Lung (tissue), 12 donors: Measurements from ENCODE around the gene GOLGA8B. TPM values are rescaled to one million over a fixed set of nuclear protein-coding genes. Genes with fewer than 3 reads are reported as not detected.
"Not testable (repeated sequence)": the region's sequence is repeated elsewhere in the genome, so short reads cannot be mapped to it uniquely, and the experiment has no call there.

ENCODE experiments used
- ATAC-seq: fragments of 200-7000 bp; cut with Tn5 transposase; one replicate; pipeline ENCODE4 v1.9.1; 2020; ENCODE audit warnings: moderate number of reproducible peaks; ENCODE audit not compliant: insufficient read depth, low FRiP score
- DNase-seq, 3 donors: peaks; one replicate each; pipeline ENCODE4 v3.0.0-alpha.2; 2013 to 2017
- H3K27ac ChIP-seq, 2 donors: one replicate each; pipeline ENCODE4 v1.5.1; 2013; ENCODE audit warnings: mild to moderate bottlenecking in 2 of 2, moderate library complexity in 2 of 2, control low read depth in 1 of 2, inconsistent platforms in 1 of 2, low read depth in 1 of 2, low read length in 1 of 2
- H3K27me3 ChIP-seq, 3 donors: one replicate each; pipeline ENCODE4 v1.5.1; 2013; ENCODE audit warnings: low read length in 2 of 3; ENCODE audit not compliant: control insufficient read depth in 3 of 3, insufficient read depth in 3 of 3
- H3K36me3 ChIP-seq, 4 donors: one replicate each; pipeline ENCODE4 v1.5.1; 2013; ENCODE audit warnings: low read length in 4 of 4, mild to moderate bottlenecking in 1 of 4, moderate library complexity in 1 of 4; ENCODE audit not compliant: control insufficient read depth in 4 of 4, insufficient read depth in 4 of 4
- H3K4me1 ChIP-seq, 5 donors: one replicate each; pipeline ENCODE4 v1.5.1; 2013; ENCODE audit warnings: low read length in 5 of 5, mild to moderate bottlenecking in 2 of 5, moderate library complexity in 1 of 5; ENCODE audit not compliant: control insufficient read depth in 5 of 5, insufficient read depth in 5 of 5
- H3K4me3 ChIP-seq: one replicate; pipeline ENCODE4 v1.5.1; 2013; ENCODE audit warnings: mild to moderate bottlenecking, control low read depth, moderate library complexity
- H3K9ac ChIP-seq, 2 donors: one replicate each; pipeline ENCODE4 v1.5.1; 2013; ENCODE audit warnings: low read length in 2 of 2, control low read depth in 1 of 2; ENCODE audit not compliant: insufficient read depth in 1 of 2
- H3K9me3 ChIP-seq, 4 donors: one replicate each; pipeline ENCODE4 v1.5.1; 2013; ENCODE audit warnings: low read length in 3 of 4, mild to moderate bottlenecking in 1 of 4, moderate library complexity in 1 of 4; ENCODE audit not compliant: control insufficient read depth in 4 of 4, insufficient read depth in 3 of 4
- WGBS, 2 donors: extraction: QIAGEN DNeasy Blood & Tissue Kit; methylation state at CpG; one replicate each; pipeline ENCODE4 v1.1.7; 2013; 5-methylcytosine and 5-hydroxymethylcytosine counted together
- polyA plus RNA-seq, 2 donors: library from polyadenylated mRNA; stranded (reverse); fragments of 200-250 nt; gene quantifications; one replicate each; pipeline ENCODE4 v1.2.1, GENCODE V29; 2013
- total RNA-seq, 2 donors: library from RNA; depleted of rRNA in 1 of 2; stranded (reverse); fragments of >200 nt in 1 of 2; gene quantifications; one replicate each; pipeline ENCODE4 v1.2.1, GENCODE V29; 2014 to 2021
- TF ChIP-seq, protein P1 (sequence below): IDR thresholded peaks from 2 replicates; pipeline ENCODE4 v1.5.1; 2012; ENCODE audit warnings: mild to moderate bottlenecking; ENCODE audit errors: control extremely low read depth, extremely low read depth
- donor health status: control.
- donor health status: control.
- donor health status: Bipolar disorder and iron deficiency.
- donor health status: healthy.
- donor health status: DM: yes; HTN: yes; CAD: no.

The GOLGA8B gene
- total and polyA plus RNA-seq, 4 donors, result 5.9 to 92.3 (median 67.0) TPM

DNA sequence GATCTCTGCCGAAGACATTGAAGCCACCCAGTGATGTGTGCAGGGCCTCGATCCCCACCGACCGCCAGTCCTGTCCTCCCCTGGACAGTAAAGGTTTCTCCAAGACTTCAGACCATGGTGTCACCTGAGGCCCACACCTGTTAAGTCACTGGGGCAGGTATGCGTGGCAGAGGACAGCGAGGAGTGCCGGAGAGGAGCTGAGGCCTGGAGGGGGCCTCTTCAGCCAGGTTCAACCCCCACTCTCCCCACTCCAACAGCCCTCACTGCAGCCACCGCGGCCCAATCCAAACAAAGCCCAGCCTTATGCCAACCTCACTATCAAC, 2.4 kb downstream of the GOLGA8B start:
- Histone ChIP-seq H3K27me3 (peaks cover 0 to 9% (median 5%) of the 10 kb centered on the region in 3 donors), H3K9me3 (peaks cover 0 to 1% (median 0%) of the 10 kb centered on the region in 4 donors), H3K4me1 (peaks cover 0 to 17% (median 4%) of the 10 kb centered on the region in 5 donors), H3K9ac (no peak overlapping the region), H3K27ac (peak overlapping the region in 1 of 2 donors; percentile 38), H3K36me3 (no peaks in the 10 kb centered on the region), H3K4me3 (no peak overlapping the region)
- DNase-seq (no peak), ATAC-seq (no peak)
- WGBS, 2 donors, result 78 to 86% methylated on average over 5 to 9 of the region's 9 CpGs
- TF ChIP-seq, protein P1, sequence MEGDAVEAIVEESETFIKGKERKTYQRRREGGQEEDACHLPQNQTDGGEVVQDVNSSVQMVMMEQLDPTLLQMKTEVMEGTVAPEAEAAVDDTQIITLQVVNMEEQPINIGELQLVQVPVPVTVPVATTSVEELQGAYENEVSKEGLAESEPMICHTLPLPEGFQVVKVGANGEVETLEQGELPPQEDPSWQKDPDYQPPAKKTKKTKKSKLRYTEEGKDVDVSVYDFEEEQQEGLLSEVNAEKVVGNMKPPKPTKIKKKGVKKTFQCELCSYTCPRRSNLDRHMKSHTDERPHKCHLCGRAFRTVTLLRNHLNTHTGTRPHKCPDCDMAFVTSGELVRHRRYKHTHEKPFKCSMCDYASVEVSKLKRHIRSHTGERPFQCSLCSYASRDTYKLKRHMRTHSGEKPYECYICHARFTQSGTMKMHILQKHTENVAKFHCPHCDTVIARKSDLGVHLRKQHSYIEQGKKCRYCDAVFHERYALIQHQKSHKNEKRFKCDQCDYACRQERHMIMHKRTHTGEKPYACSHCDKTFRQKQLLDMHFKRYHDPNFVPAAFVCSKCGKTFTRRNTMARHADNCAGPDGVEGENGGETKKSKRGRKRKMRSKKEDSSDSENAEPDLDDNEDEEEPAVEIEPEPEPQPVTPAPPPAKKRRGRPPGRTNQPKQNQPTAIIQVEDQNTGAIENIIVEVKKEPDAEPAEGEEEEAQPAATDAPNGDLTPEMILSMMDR, result no peak

DNA sequence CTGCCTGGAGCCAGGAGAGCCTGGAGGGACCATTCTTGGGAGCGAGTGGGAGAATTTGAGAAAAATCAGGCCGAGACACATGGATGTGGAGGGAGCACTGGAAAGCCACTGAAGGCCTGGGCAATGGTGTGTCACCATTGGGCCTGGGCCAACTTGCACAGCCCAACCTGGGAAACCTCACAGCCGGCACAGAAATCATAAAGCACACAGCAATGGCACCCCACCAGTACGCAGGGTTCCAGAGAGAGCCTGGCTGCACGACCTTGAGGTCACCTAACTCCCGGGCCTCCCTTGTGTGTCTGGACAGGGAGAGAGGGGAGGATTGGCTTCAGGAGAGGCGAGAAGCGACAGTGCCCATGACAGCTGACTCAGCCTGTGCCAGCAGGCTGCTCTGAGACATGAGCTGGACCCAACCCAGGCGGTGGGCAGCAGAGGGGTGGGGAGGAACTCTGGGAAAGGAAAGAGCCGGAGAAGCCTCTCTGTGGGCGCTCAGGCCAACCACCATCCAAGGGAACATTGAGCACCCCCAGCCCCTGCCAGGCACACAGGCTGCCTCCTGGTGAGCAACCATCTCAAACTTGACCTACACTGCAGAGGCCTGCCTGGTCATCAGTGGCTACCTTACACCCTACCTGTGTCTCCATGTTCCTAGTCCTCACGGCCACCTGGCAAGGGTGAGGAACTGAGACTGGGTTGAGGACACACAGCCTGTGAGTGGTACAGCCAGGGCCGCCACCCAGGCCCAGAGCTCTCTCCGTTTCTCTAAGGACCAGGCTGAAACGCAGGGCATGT, 3.0 kb downstream of the GOLGA8B start:
- not testable (repeated sequence) for DNase-seq, H3K36me3 ChIP-seq, H3K9me3 ChIP-seq, H3K4me3 ChIP-seq, H3K27me3 ChIP-seq, ATAC-seq, H3K9ac ChIP-seq
- WGBS, 2 donors, result 89 to 95% methylated on average over 11 to 15 of the region's 15 CpGs
- H3K4me1 ChIP-seq, result peaks cover 0 to 17% (median 4%) of the 10 kb centered on the region in 5 donors
- H3K27ac ChIP-seq, result peak overlapping the region in 1 of 2 donors; percentile 61

DNA sequence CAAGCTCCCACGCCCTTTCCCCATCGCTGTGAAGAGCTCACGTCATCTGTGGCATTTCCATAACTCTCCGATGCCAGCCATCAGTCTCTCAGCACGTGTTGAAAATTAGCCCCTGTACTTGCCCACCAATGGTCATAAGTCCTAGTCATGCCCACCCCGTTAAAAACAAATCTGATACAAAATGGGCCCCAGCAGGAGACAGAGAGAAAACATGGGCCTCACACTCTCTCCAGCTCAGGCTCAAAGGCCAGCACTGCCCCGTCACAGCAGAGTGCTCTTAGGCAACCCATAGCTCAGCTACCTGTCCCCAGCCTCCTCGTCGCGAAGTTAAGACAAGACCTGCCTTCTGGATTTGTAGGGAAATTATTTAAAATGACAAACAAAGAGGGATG, 5.2 kb downstream of the GOLGA8B start:
- Histone ChIP-seq H3K9ac (no peak overlapping the region), H3K27me3 (peaks cover 0 to 2% (median 0%) of the 10 kb centered on the region in 3 donors), H3K9me3 (peaks cover 0 to 1% (median 0%) of the 10 kb centered on the region in 4 donors), H3K36me3 (no peaks in the 10 kb centered on the region), H3K4me3 (no peak overlapping the region), H3K27ac (no peak overlapping the region), H3K4me1 (peaks cover 0 to 14% (median 3%) of the 10 kb centered on the region in 5 donors)
- no peak for DNase-seq
- ATAC-seq, result no peak
- WGBS, 2 donors, result 92 to 98% methylated on average over 10 of the region's 10 CpGs
- TF ChIP-seq, protein P1, result no peak

DNA sequence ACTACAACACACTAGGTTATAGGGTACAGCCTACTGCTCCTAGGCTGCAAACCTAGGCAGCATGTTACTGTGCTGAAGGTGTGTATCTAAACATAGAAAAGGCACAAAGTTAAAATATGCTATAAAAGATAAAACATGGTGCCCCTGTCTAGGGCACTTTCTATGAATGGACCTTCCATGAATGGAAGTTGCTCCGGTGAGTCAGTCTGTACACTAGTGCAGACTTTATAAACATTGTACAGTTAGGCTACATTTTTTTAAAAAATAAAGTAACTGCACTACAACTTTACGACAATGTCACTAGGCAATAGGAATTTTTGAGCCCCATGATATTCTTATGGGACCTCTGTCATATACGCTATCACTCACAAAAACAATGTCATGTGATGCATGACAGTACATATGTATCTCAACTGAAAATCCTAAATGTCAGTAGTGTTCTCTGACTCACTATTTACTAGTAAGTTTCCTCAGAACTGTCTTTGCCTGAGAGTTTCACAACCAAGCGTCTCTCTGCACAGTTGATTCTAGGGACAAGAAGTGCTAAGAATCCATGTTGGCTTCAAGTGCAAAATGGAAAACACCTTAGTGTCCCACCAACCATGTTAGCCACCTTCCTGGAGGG, 5.7 kb downstream of the GOLGA8B start:
- H3K4me3 ChIP-seq, H3K27me3 ChIP-seq, DNase-seq, ATAC-seq, H3K9ac ChIP-seq, H3K36me3 ChIP-seq, H3K9me3 ChIP-seq, H3K27ac ChIP-seq: not testable (repeated sequence)
- WGBS, 2 donors, result 87% methylated on average over 4 of the region's 4 CpGs
- H3K4me1 ChIP-seq, result peaks cover 0 to 14% (median 3%) of the 10 kb centered on the region in 5 donors

DNA sequence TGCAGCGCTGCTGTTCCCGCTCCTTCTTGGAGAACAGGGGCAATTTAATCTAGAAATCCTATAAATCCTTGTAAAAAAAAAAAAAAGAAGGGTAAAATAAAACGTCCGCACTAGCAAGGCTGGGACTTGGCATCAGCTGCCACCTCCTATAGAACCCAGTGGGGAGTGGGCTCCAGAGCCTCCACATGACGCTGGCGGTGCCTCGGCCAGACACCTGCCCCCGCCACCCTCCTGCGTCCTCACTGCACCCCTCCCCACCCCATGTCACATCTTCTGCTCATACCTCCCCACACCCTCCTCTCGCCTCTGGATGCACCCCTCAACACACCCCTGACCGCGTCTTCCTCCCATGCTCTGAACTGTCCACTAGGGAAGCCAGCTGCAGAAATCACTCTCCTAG, 8.4 kb downstream of the GOLGA8B start:
- not testable (repeated sequence) for H3K4me3 ChIP-seq, H3K36me3 ChIP-seq, H3K9ac ChIP-seq, H3K9me3 ChIP-seq, ATAC-seq, H3K27me3 ChIP-seq, H3K27ac ChIP-seq, DNase-seq, H3K4me1 ChIP-seq
- WGBS, 2 donors, result 92 to 93% methylated on average over 10 to 12 of the region's 12 CpGs

DNA sequence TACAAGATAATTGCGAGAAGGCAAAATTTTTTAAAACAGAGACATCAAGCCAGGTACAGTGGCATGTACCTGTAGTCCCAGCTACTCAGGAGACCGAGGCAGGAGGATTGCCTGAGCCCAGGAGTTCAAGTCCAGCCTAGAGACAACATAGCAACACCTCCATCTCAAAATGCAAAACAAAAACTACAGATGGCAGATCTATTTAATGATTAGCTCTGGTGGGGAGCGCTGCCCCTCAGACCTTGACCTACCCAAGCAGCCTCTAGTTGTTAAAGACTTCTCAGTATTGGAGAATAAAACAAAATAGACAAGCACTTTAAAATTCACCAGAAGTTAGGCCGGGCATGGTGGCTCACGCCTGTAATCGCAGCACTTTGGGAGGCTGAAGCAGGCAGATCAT, 10.5 kb downstream of the GOLGA8B start:
- not testable (repeated sequence) for H3K9ac ChIP-seq, H3K4me3 ChIP-seq, DNase-seq, H3K27ac ChIP-seq, H3K9me3 ChIP-seq, ATAC-seq, H3K36me3 ChIP-seq, H3K4me1 ChIP-seq, H3K27me3 ChIP-seq
- WGBS, 2 donors, result 94% methylated on average over 4 to 6 of the region's 6 CpGs
